ENCODE data around the gene PIGM.

The PIGM gene

DNA sequence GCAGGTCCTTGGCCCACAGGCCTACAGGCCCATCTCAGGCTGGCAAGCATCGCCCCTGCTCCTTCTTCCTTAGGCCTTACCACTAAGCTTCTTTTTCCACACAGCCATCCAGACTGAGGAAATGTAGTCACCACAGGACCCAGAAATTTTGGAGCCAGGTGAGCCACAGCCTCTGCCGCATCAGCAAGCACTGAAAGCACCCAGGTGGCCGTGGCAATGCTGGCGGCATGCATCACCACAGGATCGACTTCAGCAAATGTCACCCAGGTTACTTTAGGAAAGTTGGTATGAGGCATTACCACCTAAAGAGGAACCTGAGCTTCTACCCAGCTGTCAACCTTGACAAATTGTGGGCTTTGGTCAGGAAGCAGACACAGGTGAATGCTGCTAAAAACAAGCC, 11.6 kb downstream of the PIGM start:
- no peak for DNase-seq

DNA sequence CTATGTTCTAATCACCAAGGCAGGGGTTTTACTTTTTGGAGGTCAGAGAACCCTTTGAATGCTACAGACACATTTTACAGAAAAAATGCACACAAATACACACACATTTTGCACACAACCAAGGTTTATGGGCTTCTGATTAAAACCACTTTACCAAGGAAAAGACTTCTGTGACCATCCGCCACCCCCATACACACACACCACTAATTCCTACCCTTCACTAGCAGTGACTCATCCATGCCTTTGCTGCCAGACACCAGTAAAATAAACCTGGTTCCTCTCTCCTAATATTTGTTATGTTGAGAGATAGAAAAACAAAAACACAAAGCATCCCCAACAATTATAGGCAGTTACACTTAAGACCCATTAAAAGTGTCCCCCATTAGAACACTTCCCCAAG, 12.9 kb downstream of the PIGM start:
- DNase-seq, result no peak

DNA sequence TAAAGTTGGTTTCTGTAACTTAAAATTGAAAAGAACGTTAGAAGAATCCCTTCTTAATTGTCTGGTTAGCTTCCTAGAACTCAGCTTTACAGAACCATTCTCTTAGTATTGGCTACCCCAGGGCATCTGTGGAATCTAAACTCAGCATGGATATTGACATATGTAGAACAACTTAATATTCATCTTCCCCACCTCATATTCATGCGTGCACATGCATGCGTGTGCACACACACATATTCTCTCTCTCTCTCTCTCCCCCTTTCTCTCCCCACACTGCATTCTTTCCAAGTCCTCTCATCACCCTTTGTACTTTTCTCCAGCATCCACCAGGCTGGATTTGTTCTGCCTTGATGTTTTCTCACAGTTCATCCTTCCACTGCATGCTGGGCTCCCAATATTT, 13.4 kb downstream of the PIGM start:
- DNase-seq, result no peak

DNA sequence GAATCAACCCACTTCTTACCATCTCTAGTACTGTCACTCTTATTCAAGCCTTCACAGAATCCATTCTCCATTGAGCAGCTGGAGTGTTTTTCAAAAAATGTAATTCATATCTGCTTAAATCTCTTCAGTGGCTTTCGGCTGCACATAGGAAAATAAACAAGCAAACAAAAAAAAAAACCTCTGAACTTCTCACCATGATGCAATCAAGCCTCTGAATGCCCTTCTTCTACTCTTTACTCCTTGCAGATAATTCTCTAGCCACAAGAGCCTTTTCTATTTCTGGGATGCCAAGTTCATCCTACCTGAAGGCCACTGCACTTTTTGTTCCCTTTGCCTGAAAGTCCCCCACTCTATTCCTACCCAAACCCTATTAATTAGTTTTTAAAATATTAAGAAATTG, 14.2 kb downstream of the PIGM start:
- DNase-seq, result no peak

DNA sequence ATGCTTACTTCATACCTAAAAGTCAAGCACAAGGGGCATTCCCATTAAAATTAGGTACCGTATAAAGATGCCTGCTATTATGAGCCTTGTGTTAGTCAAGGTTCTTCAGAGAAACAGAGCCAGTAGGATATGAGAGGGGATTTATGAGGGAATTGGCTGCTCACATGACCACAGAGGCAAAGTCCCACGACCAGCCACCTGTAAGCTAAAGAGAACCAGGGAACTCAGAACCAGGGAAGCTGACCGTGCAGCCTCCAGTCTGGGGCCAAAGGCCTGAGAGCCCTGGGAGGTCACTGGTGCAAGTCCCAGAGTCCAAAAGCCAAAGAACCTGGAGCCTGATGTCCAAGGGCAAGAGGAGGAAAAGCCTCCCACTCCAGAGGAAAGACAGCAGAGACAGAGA, 20.0 kb downstream of the PIGM start:
- no peak for DNase-seq

DNA sequence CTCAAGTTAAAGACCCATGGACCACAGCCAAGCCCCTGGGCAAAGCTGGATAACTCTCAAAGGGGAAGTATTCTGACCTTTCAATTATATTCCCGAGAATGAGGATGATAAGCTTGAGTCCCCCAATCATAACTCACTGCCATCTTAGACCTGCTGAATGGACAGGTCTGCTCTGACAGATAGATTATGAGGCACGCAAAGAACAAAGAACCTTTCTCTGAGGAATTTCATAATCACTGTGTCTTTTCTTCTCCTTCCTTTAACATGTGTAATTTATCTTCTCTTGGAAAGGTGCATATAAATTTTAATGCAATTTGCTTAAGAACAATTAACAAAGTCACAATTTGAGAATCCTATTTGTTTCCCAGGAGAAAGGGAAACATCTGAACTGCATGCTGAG, 22.0 kb downstream of the PIGM start:
- no peak for DNase-seq

DNA sequence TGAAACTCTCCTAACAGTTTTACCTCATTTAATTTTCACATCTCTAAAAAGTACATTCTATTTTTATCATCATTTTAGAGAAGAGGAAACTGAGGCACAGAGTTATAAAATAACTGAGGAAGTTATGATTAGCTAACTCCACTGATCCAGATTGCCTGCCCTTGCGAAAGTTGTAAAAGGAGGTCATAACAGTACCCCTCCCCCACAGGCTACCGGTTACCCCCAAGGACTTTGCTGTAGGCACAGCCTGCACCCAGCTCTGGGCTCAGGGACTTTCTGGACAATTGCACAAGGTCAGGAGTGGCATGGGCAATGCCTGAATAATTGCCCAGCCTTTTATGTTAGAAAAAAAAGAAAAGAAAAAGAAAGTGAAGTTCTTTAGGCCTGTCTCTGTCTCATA, 22.7 kb downstream of the PIGM start:
- DNase-seq, result no peak

DNA sequence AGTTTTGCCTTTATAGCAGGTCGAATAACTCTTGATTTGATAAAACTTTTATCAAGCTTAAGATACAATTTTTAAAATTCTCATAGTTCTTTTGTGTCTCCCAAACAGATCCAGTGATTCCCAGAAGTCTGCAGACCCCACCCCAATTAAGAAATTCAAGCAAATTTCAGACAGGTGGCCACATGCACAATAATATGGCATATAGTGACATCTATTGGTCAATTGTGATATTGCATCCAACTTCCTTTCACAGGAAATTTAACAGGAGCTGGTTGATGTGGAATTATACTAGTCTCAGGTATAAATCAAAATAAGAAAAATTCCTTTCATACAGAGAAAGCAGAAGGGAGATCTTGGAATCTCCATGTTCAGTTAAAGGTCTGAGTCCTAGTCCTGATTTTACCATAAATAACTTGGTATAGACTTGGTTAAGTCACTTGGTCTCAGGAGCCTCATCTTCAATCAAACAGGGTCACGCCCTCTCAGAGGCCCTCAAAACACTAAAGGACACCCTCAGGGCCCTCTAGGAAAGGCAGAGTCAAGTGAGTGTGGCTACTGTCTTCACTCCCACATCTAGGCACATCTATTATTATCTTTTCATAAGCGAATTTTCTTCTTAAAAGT, 24.1 kb downstream of the PIGM start:
- no peak for DNase-seq

DNA sequence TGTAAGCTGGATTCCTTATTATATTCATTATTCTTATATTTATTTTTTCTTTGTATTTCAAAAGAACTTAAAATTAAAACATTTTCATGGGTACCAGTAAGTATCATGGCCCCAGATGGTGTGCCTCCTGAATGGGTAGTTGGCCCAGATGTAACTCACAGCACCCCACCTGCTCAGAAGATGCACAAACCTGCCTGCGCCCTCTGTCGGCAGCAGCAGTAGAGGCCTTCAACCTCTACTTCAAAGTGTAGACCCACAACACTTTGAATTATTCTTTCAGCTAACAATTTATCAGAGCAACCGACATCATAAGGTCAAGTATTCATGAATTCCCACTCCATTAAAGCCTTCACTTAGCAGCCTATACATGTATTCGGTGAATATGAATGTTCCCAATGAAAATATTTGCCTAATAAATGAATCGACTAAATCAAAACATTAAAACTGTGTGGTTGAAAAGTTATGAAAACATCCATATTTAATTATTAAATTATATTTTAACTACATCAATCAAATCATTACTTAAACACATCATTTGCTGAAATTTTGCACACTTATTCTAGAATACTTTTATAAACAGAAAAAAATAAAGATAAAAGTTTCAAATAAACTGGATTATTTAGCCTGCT, 25.4 kb downstream of the PIGM start:
- DNase-seq, result peak; percentile 79

DNA sequence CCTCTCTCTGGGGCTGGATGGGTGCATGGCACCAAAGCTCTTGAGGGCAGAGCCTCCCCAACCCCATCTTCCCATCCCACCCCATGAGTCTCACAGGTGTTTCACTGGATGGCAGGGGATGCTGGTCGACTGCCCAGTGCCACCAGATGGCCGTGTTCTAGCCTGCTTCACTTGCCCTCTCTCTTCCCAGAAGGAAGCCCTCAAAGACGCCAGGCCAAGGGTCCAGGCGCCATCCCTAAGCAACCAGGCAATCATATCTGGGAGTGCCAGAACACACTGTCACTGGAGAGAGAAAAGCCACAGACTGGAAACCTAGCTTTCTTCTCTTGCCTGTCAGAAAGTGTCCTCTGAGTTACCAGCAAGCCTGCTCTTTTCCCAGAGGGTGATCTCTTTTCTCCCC, 26.7 kb downstream of the PIGM start:
- no peak for DNase-seq

DNA sequence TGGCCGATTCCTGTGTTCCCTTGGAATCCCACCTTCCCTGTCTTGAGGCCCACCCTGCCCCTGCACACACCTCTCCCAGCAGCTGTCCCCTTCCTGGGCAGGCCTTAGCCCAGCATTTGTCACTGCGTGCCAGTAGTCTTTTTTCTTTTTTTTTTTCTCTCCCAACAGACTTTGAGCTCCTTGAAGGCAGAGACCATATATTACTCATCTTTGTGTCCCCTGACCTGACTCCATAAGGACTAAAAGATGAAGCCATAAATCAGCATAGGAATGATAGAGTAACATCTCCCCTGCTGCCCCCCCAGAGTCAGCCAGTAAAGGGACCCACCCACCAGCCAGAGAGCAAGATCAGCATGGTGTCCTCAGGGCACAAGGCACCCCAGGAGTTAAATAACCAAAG, 27.4 kb downstream of the PIGM start:
- DNase-seq, result no peak

DNA sequence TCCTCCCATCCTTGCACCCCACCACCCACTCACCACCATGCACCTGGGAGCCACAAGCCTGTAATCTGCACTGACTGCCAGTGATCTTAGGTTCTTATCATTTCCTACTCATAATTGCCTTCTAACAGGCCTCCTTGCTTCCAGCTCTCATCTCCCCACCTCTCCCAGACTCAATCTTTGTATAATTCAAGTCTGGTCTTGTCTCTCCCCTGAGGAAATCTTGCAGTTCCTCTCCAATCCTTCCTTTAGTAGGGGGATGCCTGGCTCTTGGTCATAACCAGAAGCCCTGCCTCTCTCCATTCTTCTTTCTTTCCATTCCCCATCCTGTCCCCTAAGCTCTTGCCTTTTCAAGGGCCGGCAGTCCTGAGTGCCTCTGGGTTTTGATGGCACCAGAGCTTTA, 27.8 kb downstream of the PIGM start:
- no peak for DNase-seq

DNA sequence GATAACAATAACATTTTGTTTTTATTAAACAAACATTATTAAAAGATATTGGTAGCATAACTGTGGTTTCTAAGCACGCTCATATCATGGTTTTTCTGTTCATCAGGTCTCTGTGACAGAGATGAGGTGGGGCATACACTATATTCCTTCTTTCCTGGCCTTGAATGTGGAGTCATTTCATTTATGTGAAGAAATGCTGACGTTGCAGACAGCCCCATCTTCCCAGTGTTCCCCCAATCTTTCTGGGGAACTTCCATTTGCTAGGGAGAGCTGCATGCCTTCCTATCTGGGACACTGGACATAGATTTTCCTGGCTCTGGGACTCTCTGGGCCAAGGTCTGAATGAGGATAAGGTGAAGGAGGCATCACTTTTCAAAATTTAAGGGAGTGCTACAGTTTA, 30.4 kb downstream of the PIGM start:
- DNase-seq, result no peak

DNA sequence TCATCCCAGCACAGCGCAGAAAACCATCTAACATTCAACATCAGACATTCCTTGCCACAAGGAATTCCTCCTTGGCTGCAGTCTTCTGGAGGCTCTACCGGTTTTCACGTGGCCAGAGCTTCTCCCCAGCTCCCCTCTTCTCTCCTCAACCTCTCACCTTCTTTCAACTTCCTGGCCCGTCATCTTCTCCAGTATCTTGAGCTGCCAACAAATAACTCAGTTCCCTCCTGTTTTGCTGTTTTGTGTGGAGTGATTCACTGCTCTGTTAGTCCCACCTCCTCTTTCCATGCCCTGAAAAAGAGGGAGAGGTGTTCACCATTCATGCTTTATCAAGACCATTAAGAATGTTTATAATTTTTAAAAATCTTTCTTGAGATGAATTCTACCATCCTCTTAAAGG, 32.6 kb downstream of the PIGM start:
- DNase-seq, result no peak

DNA sequence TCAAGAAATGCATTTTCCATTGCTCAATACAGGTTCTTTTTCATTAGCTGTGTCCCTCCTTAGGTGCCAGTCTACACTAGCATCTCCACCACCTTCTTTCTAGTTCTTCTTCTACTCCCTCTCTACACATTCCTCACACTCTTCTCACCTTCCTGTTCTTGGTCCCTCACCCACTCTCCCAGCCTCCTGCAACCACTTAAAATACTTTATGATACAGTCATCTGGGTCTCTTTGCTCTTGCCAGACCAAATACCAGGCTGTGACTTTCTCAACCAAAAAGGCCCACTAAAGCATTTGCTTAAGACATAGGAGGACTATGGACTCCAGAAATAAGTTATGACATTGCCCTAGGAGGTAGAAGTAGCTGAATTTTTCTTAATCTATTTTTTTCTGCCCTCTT, 35.1 kb downstream of the PIGM start:
- DNase-seq, result no peak

DNA sequence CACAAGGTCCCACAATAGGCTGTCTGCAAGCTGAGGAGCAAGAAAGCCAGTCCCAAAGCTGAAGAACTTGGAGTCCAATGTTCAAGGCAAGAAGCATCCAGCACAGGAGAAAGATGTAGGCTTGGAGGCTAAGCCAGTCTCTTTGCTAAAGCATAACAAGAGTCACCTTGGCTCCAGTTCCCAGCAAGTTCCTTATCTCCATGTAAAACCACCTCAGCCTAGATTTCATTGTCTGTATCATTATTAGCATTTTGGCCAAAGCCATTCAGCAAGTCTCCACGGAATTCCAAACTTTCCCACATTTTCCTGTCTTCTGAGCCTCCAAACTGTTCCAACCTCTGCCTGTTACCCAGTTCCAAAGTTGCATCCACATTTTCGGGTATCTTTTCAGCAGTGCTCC, 36.9 kb downstream of the PIGM start:
- no peak for DNase-seq

DNA sequence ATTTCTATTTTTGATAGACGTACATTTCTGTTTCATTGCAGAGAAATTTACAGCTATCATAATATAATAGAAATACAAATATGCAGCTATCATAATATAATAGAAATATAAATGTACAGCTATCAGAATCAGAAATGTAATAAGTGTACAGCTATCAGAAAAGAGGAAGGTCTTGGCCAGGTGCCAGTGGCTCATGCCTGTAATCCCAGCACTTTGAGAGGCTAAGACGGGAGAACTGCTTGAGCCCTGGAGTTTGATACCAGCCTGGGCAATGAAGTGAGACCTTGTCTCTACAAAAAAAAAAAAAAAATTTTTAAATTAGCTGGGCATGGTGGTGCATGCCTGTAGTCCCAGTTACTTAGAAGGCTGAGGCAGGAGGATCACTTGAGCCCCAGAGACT, 37.9 kb downstream of the PIGM start:
- no peak for DNase-seq

DNA sequence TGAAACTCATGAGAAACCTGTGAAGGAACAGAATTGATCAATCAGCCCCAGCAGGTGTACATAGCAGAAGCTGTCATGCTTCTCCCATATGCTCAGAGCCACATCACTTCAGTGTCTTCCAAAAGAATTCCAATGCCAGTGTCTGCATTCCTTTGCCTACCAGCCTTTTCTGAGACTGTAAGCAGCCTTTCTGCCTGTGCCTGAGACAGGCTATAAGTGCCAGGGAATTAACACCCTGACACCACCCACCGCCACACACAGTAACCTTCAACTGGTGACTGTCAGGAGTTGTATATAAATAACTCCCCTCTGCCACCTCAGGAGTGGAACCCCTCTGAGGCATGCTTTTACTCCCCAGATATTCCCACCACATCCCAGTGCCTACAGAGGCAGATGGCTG, 39.6 kb downstream of the PIGM start:
- DNase-seq, result no peak

DNA sequence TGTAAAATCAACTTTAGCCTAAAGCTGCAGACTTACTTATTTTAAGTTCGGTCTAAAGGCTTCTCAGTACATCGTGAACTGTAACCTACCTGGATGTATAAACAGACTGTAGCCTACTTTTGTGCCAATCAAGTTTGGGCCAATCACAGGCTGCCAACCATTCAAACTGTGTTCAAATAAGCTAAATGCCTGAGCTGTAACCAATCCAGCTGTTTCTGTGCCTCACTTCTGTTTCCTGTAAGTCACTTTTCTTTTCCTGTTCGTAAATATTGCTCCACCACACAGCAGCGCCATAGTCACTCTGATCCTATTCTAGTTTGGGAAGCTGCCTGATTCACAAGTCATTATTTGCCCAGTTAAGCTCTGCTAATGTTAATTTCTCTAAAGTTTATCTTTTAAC, 40.3 kb downstream of the PIGM start:
- no peak for DNase-seq

DNA sequence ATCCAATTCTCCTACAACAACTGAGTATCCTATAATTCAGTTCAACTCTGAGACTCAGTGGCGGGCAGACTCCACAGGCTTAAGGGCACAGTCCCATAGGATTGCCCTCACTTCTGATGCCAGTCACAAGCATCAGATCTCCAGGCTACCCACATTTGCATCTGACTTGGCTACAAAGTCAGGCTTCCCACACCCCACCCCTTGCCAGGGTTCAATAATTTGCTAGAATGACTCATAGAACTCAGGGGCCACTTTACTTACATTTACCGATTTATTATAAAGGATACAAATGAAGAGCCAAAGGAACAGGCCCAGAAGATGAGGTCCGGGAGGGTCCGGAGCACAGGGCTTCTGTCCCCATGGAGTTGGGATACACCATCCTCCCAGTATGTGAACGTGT, 41.8 kb downstream of the PIGM start:
- no peak for DNase-seq

DNA sequence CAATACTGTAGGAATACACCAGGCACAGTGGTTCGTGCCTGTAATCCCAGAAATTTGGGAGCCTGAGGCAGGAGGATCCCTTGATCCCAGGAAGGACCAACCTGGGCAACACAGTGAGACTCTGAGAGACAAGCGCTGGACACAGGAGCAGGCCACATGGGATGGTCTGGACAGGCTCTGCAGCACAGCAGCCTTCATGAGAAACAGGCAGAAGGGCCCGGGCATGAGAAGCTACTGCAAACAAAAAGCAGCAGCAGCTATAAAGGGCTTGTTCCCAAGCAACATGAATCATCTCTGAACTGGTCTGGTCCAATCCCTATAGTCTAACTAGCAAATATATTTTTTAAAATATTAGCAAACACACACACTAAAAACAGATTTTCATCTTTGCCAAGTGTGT, 42.2 kb downstream of the PIGM start:
- no peak for DNase-seq

DNA sequence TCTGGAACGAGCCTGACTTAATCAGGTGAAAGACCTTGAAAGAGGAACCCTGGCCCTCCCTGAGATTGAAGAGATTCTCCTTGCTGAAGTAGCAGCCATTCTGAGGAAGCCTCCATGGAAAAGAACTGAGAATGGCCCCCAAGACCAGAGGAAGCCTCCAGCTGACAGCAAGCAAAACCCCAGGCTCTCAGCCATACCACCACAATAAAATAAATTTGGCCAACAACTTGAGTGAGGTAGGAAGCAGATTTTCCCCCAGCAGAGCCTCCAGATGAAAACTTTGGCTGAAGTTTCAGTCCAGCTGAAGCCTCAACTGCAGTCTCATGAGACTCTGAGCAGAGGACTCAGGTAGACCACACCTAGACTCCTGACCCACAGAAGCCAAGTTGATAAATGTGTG, 43.8 kb downstream of the PIGM start:
- no peak for DNase-seq

DNA sequence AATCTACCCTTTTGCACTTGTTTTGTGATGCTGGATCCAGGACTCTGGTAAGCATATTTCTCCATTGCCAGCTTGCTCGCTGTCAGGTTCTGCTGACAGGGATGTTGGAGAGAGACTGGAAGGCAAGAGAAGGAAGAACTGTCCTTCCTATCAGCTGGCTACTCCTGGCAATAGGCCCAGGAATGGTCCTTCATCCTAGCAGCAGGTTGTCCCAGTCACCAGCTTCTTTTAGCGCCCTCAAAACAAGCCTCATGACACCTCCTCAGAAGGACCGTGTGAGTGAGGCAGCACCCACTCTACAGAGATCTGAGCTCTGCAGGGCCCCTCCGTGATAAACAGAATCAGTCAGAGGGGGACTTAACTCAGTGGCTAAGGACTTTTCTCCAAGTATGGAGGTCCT, 44.6 kb downstream of the PIGM start:
- no peak for DNase-seq

DNA sequence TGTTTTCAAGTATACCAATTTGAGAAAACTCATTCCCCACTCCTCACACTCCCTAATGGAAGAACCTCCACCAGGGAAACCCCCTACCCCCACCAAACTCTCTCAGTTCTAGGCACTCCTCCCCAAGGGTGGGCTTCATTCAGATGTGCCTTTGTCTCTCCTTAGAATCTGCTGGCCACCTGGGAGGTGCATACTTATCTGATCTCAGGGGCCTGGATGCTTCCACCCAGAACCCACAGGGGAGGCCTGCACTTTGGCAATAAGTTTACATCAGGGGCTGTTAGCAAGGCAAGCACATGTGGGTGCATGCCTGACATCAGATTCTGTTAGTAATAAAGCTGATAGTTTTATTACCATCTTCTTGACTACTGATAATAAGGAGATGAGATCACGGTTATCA, 45.3 kb downstream of the PIGM start:
- no peak for DNase-seq

DNA sequence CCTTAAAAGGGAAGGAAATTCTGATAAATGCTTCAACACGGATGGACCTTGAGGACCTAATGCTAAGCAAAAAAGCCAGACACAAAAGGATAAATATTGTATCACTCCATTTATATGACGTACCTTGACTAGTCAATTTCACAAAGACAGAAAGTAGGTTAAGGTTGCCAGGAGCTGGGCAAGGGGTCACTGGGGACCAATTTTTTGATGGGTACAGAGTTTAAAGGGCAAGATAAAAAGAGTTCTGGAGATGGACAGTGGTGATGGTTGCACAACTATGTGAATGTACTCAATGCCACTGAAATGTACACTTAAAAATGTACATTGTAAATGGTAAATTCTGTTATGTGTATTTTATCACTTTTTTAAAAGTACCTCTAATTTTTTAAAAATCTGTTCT, 45.7 kb downstream of the PIGM start:
- DNase-seq, result no peak

DNA sequence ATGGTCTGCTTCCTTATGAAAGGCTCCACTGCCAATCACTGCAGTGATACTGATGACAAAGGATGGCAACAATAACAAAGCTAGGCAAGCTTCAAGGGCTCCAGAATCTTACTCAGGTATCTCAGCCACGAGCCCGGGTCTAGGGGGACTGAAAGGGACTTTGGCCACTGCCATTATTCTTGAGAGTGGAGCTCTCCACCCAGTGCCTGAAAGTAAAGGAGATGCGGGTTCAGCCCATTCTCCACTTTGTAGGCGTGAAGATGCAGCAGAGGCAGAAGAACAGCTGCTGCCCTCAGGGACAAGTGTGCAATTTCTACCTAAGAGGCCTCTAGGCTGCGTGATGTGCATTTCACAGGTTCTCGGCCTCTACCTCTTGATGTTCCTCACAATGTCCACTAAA, 46.3 kb downstream of the PIGM start:
- no peak for DNase-seq
